ENCODE measurements around the gene IL17REL.

The IL17REL gene

GRCh38 chr22:49961005-49961600 is 51.5 kb downstream of the IL17REL start:
- peak overlapping the region; percentile 86 for H3K4me3 Mint-ChIP-seq

DNA sequence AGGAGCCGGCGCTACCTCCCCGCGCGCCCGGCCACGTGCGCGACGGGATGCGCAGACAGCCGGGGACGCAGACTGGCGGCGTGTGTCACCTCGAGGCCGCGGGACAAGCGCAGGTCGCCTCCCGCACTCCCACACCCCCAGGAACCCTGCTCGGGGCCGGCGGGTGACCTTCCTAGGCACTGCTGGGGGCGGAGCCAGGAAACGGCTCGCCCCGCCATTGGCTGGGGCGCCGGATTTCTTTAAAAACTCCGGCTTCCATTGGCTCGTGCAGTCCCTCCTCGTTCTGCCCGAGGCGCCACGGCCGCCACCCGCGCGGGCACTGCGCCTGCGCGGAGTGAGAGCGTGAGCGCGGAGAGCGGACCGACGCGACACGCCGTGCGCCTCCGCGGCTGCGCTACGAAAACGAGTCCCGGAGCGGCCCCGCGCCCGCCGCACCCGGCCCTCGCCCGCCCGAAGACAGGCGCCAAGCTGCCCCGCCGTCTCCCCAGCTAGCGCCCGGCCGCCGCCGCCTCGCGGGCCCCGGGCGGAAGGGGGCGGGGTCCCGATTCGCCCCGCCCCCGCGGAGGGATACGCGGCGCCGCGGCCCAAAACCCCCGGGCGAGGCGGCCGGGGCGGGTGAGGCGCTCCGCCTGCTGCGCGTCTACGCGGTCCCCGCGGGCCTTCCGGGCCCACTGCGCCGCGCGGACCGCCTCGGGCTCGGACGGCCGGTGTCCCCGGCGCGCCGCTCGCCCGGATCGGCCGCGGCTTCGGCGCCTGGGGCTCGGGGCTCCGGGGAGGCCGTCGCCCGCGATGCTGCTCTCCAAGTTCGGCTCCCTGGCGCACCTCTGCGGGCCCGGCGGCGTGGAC is 52.2 kb downstream of the IL17REL start, which contains the start of gene PIM3:
Gene PIM3 (plus strand): TSS at position 614 of the 846 bp plus-strand sequence. CDS start 176 bp downstream, at position 790.
- TF ChIP-seq, protein P1, sequence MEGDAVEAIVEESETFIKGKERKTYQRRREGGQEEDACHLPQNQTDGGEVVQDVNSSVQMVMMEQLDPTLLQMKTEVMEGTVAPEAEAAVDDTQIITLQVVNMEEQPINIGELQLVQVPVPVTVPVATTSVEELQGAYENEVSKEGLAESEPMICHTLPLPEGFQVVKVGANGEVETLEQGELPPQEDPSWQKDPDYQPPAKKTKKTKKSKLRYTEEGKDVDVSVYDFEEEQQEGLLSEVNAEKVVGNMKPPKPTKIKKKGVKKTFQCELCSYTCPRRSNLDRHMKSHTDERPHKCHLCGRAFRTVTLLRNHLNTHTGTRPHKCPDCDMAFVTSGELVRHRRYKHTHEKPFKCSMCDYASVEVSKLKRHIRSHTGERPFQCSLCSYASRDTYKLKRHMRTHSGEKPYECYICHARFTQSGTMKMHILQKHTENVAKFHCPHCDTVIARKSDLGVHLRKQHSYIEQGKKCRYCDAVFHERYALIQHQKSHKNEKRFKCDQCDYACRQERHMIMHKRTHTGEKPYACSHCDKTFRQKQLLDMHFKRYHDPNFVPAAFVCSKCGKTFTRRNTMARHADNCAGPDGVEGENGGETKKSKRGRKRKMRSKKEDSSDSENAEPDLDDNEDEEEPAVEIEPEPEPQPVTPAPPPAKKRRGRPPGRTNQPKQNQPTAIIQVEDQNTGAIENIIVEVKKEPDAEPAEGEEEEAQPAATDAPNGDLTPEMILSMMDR (IDR thresholded peaks at IDR 0.05), result no peak
- peak within 1 kb of the TSS; percentile 69 for H3K27ac Mint-ChIP-seq
- H3K4me3 Mint-ChIP-seq, result peak within 1 kb of the TSS; percentile 86
- peaks cover 37% of the 10 kb centered on the region for H3K4me1 Mint-ChIP-seq
- H3K9me3 Mint-ChIP-seq, result no peaks in the 10 kb centered on the region
- H3K36me3 Mint-ChIP-seq (ENCODE audit: low read depth), result no peaks in the 10 kb centered on the region
- peak; percentile 90 for DNase-seq
- H3K27me3 Mint-ChIP-seq (ENCODE audit: low read depth, poor library complexity), result no peaks in the 10 kb centered on the region

More at GRCh38 chr22:49961005-49961600, 51.5 kb downstream of the IL17REL start:
- Mint-ChIP-seq H3K36me3 (ENCODE audit: low read depth) (no peaks in the 10 kb centered on the region), H3K27ac (peak overlapping the region; percentile 69), H3K27me3 (ENCODE audit: low read depth, poor library complexity) (no peaks in the 10 kb centered on the region), H3K4me1 (peaks cover 38% of the 10 kb centered on the region), H3K9me3 (no peaks in the 10 kb centered on the region)
- DNase-seq, result peak; percentile 60
- TF ChIP-seq, protein P1 (IDR thresholded peaks at IDR 0.05), result no peak

DNA sequence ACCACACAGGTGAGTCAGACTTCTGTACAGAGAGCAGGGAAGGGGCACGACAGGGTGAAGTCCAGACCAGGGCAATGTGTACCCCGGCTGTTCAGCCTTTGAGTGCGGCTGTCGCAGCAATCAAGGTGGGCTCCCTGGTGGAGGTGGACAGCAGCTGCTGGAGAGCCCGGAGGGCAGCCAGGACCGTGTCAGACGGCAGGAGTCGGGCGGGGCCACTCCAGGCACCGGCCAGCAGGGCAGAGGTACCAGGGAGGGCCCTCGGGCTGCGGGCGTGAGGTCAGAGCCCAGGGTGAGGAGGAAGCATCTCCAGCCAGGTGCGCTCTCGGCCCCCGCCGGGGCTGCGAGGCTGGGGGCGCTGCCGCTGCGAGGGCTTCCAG is 52.8 kb downstream of the IL17REL start:
- DNase-seq, result no peak
- TF ChIP-seq, protein P1 (IDR thresholded peaks at IDR 0.05), result no peak
- H3K27ac Mint-ChIP-seq, result no peak overlapping the region
- no peaks in the 10 kb centered on the region for H3K27me3 Mint-ChIP-seq (ENCODE audit: low read depth, poor library complexity)
- H3K4me3 Mint-ChIP-seq, result peak overlapping the region; percentile 69
- H3K36me3 Mint-ChIP-seq (ENCODE audit: low read depth), result no peaks in the 10 kb centered on the region
- H3K9me3 Mint-ChIP-seq, result no peaks in the 10 kb centered on the region
- peaks cover 38% of the 10 kb centered on the region for H3K4me1 Mint-ChIP-seq

GRCh38 chr22:49958931-49959781 is 53.4 kb downstream of the IL17REL start:
- Mint-ChIP-seq H3K27me3 (ENCODE audit: low read depth, poor library complexity) (no peaks in the 10 kb centered on the region), H3K4me1 (peaks cover 36% of the 10 kb centered on the region), H3K36me3 (ENCODE audit: low read depth) (no peaks in the 10 kb centered on the region), H3K9me3 (no peaks in the 10 kb centered on the region), H3K27ac (no peak overlapping the region), H3K4me3 (peak overlapping the region; percentile 69)
- TF ChIP-seq, protein P1 (IDR thresholded peaks at IDR 0.05), result no peak
- DNase-seq, result peak; percentile 53

DNA sequence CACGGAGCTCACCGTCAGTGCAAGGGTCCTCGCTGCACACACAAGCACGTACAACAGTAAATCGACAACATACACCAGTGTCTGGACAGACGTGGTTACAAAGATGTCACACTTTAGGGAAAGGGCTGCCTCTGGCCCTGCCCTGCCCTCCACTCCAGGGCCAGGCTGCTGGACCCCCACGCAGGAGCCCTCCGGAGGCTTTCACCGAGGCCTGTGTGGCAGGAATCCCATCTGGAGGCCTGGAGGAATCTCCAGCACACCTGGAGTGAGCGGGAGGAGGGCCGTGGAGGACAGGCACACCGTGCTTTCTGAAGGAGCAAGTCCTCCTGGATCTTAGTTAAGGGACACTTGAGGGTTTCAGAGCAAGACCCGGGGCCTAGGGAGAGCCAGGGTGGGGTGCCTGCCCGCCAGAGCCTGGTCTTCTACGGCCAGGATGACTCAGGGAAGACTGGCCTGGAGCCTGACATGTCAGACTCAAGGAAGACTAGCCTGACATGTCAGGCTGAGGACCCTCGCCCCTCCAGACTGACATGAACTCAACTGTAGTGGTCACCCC is 54.1 kb downstream of the IL17REL start:
- Mint-ChIP-seq H3K4me1 (peaks cover 30% of the 10 kb centered on the region), H3K27ac (no peak overlapping the region), H3K9me3 (no peaks in the 10 kb centered on the region), H3K4me3 (peak overlapping the region; percentile 69), H3K27me3 (ENCODE audit: low read depth, poor library complexity) (no peaks in the 10 kb centered on the region), H3K36me3 (ENCODE audit: low read depth) (no peaks in the 10 kb centered on the region)
- no peak for DNase-seq
- TF ChIP-seq, protein P1 (IDR thresholded peaks at IDR 0.05), result no peak
